ENCODE measurements around the gene HIVEP3. TPM values are rescaled to one million over a fixed set of nuclear protein-coding genes. Genes with fewer than 3 reads are reported as not detected.

Gene HIVEP3
- total RNA-seq, 1 donor, result 1.8 TPM

DNA sequence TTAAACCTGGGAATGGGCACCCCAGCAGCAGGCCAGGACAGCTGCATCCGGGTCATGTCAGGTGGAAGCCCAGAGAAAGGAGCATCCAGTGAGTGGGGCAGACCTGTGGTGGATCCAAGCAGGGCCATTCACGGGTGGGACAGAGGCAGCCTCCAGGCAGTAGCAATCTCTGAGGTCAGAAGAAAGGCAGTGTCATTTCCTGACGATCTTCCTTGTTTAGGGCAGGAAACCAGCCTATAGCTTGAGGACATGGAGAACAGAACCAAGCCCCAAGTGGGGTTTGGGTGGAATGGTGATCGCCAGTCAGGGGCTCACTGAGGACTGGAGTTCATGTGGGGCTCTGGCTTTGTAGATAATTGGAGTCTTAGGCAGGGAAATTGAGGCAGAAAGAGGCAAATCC, 209.4 kb downstream of the HIVEP3 start:
- Histone ChIP-seq H3K4me2 (ENCODE audit: insufficient read depth, low read length) (no peak overlapping the region), H3K79me2 (ENCODE audit: insufficient read depth, low read length) (no peaks in the 10 kb centered on the region), H2AFZ (ENCODE audit: low read length) (no peak overlapping the region), H3K4me1 (ENCODE audit: insufficient read depth, low read length) (peaks cover 17% of the 10 kb centered on the region), H4K20me1 (ENCODE audit: insufficient read depth, low read length) (no peaks in the 10 kb centered on the region), H3K36me3 (ENCODE audit: insufficient read depth, low read length) (no peaks in the 10 kb centered on the region), H3K4me3 (ENCODE audit: insufficient read depth, low read length) (no peak overlapping the region), H3K9me3 (ENCODE audit: low read depth, low read length) (no peaks in the 10 kb centered on the region), H3K27ac (ENCODE audit: low read depth, low read length) (no peak overlapping the region), H3K27me3 (ENCODE audit: insufficient read depth, low read length) (no peaks in the 10 kb centered on the region)
- TF ChIP-seq CTCF (IDR thresholded peaks at IDR 0.05; ENCODE audit: extremely low read depth, low read depth, low read length), result no peak
- no peak for DNase-seq (ENCODE audit: insufficient read length, low spot score, missing footprints)

GRCh38 chr1:41708332-41708731, 210.4 kb downstream of the HIVEP3 start:
- no peaks in the 10 kb centered on the region for H3K79me2 ChIP-seq (ENCODE audit: insufficient read depth, low read length)
- H2AFZ ChIP-seq (ENCODE audit: low read length), result no peak overlapping the region
- H3K36me3 ChIP-seq (ENCODE audit: insufficient read depth, low read length), result no peaks in the 10 kb centered on the region
- H3K4me3 ChIP-seq (ENCODE audit: insufficient read depth, low read length), result no peak overlapping the region
- no peak overlapping the region for H3K4me2 ChIP-seq (ENCODE audit: insufficient read depth, low read length)
- H4K20me1 ChIP-seq (ENCODE audit: insufficient read depth, low read length), result no peaks in the 10 kb centered on the region
- H3K27ac ChIP-seq (ENCODE audit: low read depth, low read length), result no peak overlapping the region
- H3K9me3 ChIP-seq (ENCODE audit: low read depth, low read length), result no peaks in the 10 kb centered on the region
- DNase-seq (ENCODE audit: insufficient read length, low spot score, missing footprints), result no peak
- TF ChIP-seq CTCF (IDR thresholded peaks at IDR 0.05; ENCODE audit: extremely low read depth, low read depth, low read length), result no peak
- no peaks in the 10 kb centered on the region for H3K27me3 ChIP-seq (ENCODE audit: insufficient read depth, low read length)
- peaks cover 7% of the 10 kb centered on the region for H3K4me1 ChIP-seq (ENCODE audit: insufficient read depth, low read length)

DNA sequence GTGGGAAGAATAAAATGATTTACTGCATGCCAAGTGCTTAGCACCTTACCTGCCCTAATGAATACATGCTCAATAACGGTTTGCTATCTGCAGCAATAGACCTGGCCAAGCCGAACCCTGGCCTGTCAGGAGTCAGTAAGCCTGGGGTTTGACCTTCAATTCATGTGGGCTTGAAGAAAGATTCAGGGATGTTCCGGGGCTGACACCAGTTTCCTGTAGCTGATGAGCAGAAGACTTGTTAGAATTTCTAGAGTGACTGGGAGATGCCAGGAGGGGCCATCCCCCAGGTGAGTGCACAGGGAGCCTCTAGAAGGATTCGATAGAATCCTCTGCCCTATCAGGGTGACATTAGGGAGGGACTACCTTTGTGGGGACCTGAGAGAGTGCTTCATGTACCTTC, 210.9 kb downstream of the HIVEP3 start:
- Histone ChIP-seq H3K4me3 (ENCODE audit: insufficient read depth, low read length) (no peak overlapping the region), H3K4me1 (ENCODE audit: insufficient read depth, low read length) (peaks cover 1% of the 10 kb centered on the region), H4K20me1 (ENCODE audit: insufficient read depth, low read length) (no peaks in the 10 kb centered on the region), H3K27ac (ENCODE audit: low read depth, low read length) (no peak overlapping the region), H3K27me3 (ENCODE audit: insufficient read depth, low read length) (no peaks in the 10 kb centered on the region), H3K4me2 (ENCODE audit: insufficient read depth, low read length) (no peak overlapping the region), H3K9me3 (ENCODE audit: low read depth, low read length) (no peaks in the 10 kb centered on the region), H3K79me2 (ENCODE audit: insufficient read depth, low read length) (no peaks in the 10 kb centered on the region), H2AFZ (ENCODE audit: low read length) (no peak overlapping the region), H3K36me3 (ENCODE audit: insufficient read depth, low read length) (no peaks in the 10 kb centered on the region)
- TF ChIP-seq CTCF (IDR thresholded peaks at IDR 0.05; ENCODE audit: extremely low read depth, low read depth, low read length), result no peak
- DNase-seq (ENCODE audit: insufficient read length, low spot score, missing footprints), result no peak

DNA sequence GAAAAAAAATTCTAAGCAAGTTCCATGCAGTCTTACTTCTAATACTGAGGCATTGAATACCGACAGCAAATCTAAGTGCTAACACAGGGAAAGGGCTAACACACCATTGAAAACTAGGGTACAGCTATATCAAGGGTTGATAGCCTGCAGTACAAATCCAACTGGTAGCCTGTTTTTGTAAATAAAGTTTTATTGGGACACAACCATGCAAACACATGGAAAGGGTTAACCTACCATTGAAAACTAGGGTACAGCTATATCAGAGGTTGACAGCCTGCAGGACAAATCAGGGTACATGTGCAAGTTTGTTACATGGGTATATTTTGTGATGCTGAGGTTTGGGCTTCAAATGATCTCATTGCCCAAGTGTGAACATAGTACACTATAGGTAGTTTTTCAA, 212.9 kb downstream of the HIVEP3 start:
- H3K4me2 ChIP-seq (ENCODE audit: insufficient read depth, low read length), result no peak overlapping the region
- no peaks in the 10 kb centered on the region for H3K4me1 ChIP-seq (ENCODE audit: insufficient read depth, low read length)
- DNase-seq (ENCODE audit: insufficient read length, low spot score, missing footprints), result peak; percentile 46
- H3K36me3 ChIP-seq (ENCODE audit: insufficient read depth, low read length), result no peaks in the 10 kb centered on the region
- H4K20me1 ChIP-seq (ENCODE audit: insufficient read depth, low read length), result no peaks in the 10 kb centered on the region
- H3K9me3 ChIP-seq (ENCODE audit: low read depth, low read length), result no peaks in the 10 kb centered on the region
- no peak overlapping the region for H3K4me3 ChIP-seq (ENCODE audit: insufficient read depth, low read length)
- no peak overlapping the region for H2AFZ ChIP-seq (ENCODE audit: low read length)
- no peak overlapping the region for H3K27ac ChIP-seq (ENCODE audit: low read depth, low read length)
- no peak for TF ChIP-seq CTCF (IDR thresholded peaks at IDR 0.05; ENCODE audit: extremely low read depth, low read depth, low read length)
- no peaks in the 10 kb centered on the region for H3K27me3 ChIP-seq (ENCODE audit: insufficient read depth, low read length)
- no peaks in the 10 kb centered on the region for H3K79me2 ChIP-seq (ENCODE audit: insufficient read depth, low read length)

Data from osteoblast (primary cell).